ENCODE measurements around the gene TRAPPC6A. TPM values are rescaled to one million over a fixed set of nuclear protein-coding genes. Genes with fewer than 3 reads are reported as not detected.
A peak's percentile ranks its signal among the peaks of the same experiment; 100 is the strongest.

TRAPPC6A gene
- total RNA-seq, 1 experiment from 2014 or later: 59.9 TPM

GRCh38 chr19:45180936-45181335 is 2.9 kb upstream of the TRAPPC6A start:
- Histone ChIP-seq H2BK5ac (ENCODE audit: insufficient read length, low read length) (no peak overlapping the region), H2BK12ac (ENCODE audit: insufficient read length, low read depth, low read length) (no peak overlapping the region), H2AK5ac (ENCODE audit: insufficient read length, low read length) (no peak overlapping the region), H3K4me1 (ENCODE audit: insufficient read depth, low read length) (no peaks in the 10 kb centered on the region), H2BK120ac (ENCODE audit: low read depth, low read length, poor library complexity, severe bottlenecking) (no peak overlapping the region), H2BK15ac (ENCODE audit: low read depth, low read length) (no peak overlapping the region), H2AFZ (ENCODE audit: low read length) (no peak overlapping the region), H4K5ac (ENCODE audit: insufficient read length, low read depth, low read length) (no peak overlapping the region), H4K8ac (replicated peaks; ENCODE audit: insufficient read length, low read depth, low read length) (no peak overlapping the region), H3T11ph (ENCODE audit: low read length) (no peak overlapping the region), H3K23me2 (ENCODE audit: insufficient read length, low read depth, low read length, poor library complexity, severe bottlenecking) (peaks cover 13% of the 10 kb centered on the region), H3K56ac (ENCODE audit: insufficient read length, low read depth, low read length) (no peak overlapping the region), H4K20me1 (ENCODE audit: control insufficient read depth, insufficient read depth, insufficient read length) (no peaks in the 10 kb centered on the region), H3K4ac (ENCODE audit: low read depth, low read length) (no peak overlapping the region), H3K9ac (ENCODE audit: extremely low read depth, insufficient read length, low read length) (no peak overlapping the region), H3K27ac (ENCODE audit: insufficient read length, low read depth, low read length) (no peak overlapping the region), H3K79me1 (ENCODE audit: insufficient read depth, low read depth, low read length, poor library complexity, severe bottlenecking) (no peaks in the 10 kb centered on the region), H3K18ac (ENCODE audit: insufficient read length, low read depth, low read length) (no peak overlapping the region), H4K91ac (ENCODE audit: insufficient read length, low read depth, low read length) (no peak overlapping the region), H3K14ac (ENCODE audit: insufficient read depth, low read length) (no peak overlapping the region), H3K23ac (ENCODE audit: insufficient read length, low read depth, low read length) (no peak overlapping the region), H3K79me2 (ENCODE audit: insufficient read depth, low read length) (no peaks in the 10 kb centered on the region), H3K27me3 (ENCODE audit: insufficient read depth, low read length) (no peaks in the 10 kb centered on the region), H3K9me3 (ENCODE audit: control insufficient read depth, low read depth, low read length) (no peaks in the 10 kb centered on the region), H2BK20ac (ENCODE audit: low read depth, low read length, poor library complexity, severe bottlenecking) (no peak overlapping the region), H3K4me2 (ENCODE audit: insufficient read depth, insufficient read length, low read length) (no peak overlapping the region)
- Mint-ChIP-seq H3K4me3 (peak overlapping the region; percentile 67 to 80), H3K27ac (no peak overlapping the region; a peak in 1 of 7 replicates), H3K36me3 (ENCODE audit: insufficient read depth in 1 of 3, low read depth in 3 of 3) (peaks cover 0 to 4% (median 2%) of the 10 kb centered on the region in 3 experiments; a peak in 2 of 7 replicates), H3K4me1 (peaks cover 0 to 10% of the 10 kb centered on the region in 2 experiments; a peak in 2 of 4 replicates), H3K27me3 (ENCODE audit: low read depth) (peaks cover 13% of the 10 kb centered on the region), H3K9me3 (no peaks in the 10 kb centered on the region)
- WGBS (ENCODE audit: extremely low coverage, insufficient read length, low lambda C conversion rate): no CpG with 5 or more reads among the region's 7 CpGs
- DNase-seq: no peak
- TF ChIP-seq CTCF (conservative IDR thresholded peaks at IDR 0.05): no peak

All from H9 (cell line).